Measurements from ENCODE around the gene LMLN. TPM values are rescaled to one million over a fixed set of nuclear protein-coding genes. Genes with fewer than 3 reads are reported as not detected.

LMLN gene
- total and polyA plus RNA-seq, 2 of the 13 experiments (the other 11 are each of a cell fraction or from before 2014, with no cell fraction given): 1.2 to 1.8 TPM

- peak; percentile 57; the same call in 1 of the 2 replicates for TF ChIP-seq E2F1 (CRISPR knock-in tag; IDR thresholded peaks at IDR 0.05)
- peak; percentile 40; the same call in 1 of the 2 replicates for TF ChIP-seq ZNF430 (CRISPR knock-in tag; IDR thresholded peaks at IDR 0.05)
- peak in 1 of 2 experiments; percentile 85; a peak in 2 of 4 replicates for TF ChIP-seq KLF16 (CRISPR knock-in tag; IDR thresholded peaks at IDR 0.05)
- 0 out of 2 replicates have a peak, but pooled peaks have one; percentile 21 for TF ChIP-seq SNAPC4 (CRISPR knock-in tag; IDR thresholded peaks at IDR 0.05)
- TF ChIP-seq PHF8 (CRISPR knock-in tag; IDR thresholded peaks at IDR 0.05): peak; percentile 88
- 0 out of 2 replicates have a peak, but pooled peaks have one; percentile 6 for TF ChIP-seq ZBTB49 (CRISPR knock-in tag; IDR thresholded peaks at IDR 0.05; ENCODE audit: borderline replicate concordance)
- TF ChIP-seq ZNF749 (CRISPR knock-in tag; IDR thresholded peaks at IDR 0.05; ENCODE audit: borderline replicate concordance): peak; percentile 42; the same call in 1 of the 2 replicates
Measured at GRCh38 chr3:197959891-197960693, at the start of gene LMLN (continued).

Data from HepG2 (cell line).